BJ (cell line): ENCODE measurements around the gene GGACT. TPM values are rescaled to one million over a fixed set of nuclear protein-coding genes. Genes with fewer than 3 reads are reported as not detected.

Experiments
- CTCF ChIA-PET: fragments of 350-600 bp; formaldehyde crosslinking; extraction: SDS; loops from one replicate; lab custom pipeline; 2021; ENCODE audit warnings: antibody characterized with exemption, inconsistent platforms; lab: Yijun Ruan, JAX
- POLR2A ChIA-PET: fragments of 300-600 bp; sonication (Branson Sonifier 250); formaldehyde crosslinking; extraction: SDS; loops from one replicate; lab custom pipeline; 2021; ENCODE audit warnings: antibody characterized with exemption; lab: Charles Lee
- DNase-seq: peaks from one replicate; pipeline ENCODE4 v3.0.0-alpha.2; 2011; ENCODE audit warnings: low read depth
- H3K27me3 ChIP-seq: 2 replicates; pipeline ENCODE4 v1.6.0; 2011; ENCODE audit warnings: low read length; ENCODE audit not compliant: control insufficient read depth, insufficient read depth
- H3K36me3 ChIP-seq: 2 replicates; pipeline ENCODE4 v1.5.1; 2011; ENCODE audit warnings: low read length; ENCODE audit not compliant: control insufficient read depth, insufficient read depth
- H3K4me3 ChIP-seq: 2 replicates; pipeline ENCODE4 v1.5.1; 2011; ENCODE audit warnings: low read depth, mild to moderate bottlenecking, control low read depth, low read length
- polyA plus RNA-seq: library from polyadenylated mRNA; depleted of rRNA; stranded (reverse); fragments of >200 nt; gene quantifications from 2 replicates; pipeline ENCODE4 v1.2.3, GENCODE V29; 2011
- TF ChIP-seq, protein P1 (sequence below): IDR thresholded peaks from 2 replicates; pipeline ENCODE4 v1.5.1; 2011; ENCODE audit warnings: low read depth, mild to moderate bottlenecking, control low read depth, inconsistent platforms, low read length, moderate library complexity; ENCODE audit not compliant: insufficient read depth

Gene GGACT
- polyA plus RNA-seq, 1 experiment, result 7.0 TPM

DNA sequence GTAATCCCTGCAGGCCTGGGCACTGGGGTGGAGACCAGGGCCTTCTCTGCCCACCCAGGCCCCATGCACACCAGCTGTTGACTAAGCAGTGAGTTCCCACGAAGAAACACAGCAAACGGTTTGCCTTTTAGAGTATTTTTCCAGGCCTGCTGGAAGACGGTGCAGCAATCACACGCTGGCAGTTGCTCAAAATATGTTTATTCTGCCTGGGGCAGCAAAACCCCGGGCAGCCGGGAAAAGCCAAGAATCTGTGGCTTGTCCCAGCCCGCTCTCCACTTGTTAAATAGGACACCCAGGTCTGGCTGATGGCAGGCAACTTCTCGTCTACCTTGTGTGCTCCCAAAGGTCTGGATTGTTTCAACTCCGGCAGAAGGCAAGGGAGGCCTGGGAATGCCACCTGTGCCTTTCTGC lies 40.8 kb downstream of the GGACT start:
- H3K4me3 ChIP-seq, result no peak overlapping the region
- ChIA-PET POLR2A (no interaction called here), CTCF (interaction anchor here (0.8 kb wide), 1 partner anchor 17 kb away, joined by 3 read pairs; no protein-coding TSS in a partner anchor)
- DNase-seq, result peak; percentile 32
- H3K27me3 ChIP-seq, result no peaks in the 10 kb centered on the region
- no peaks in the 10 kb centered on the region for H3K36me3 ChIP-seq
- TF ChIP-seq, protein P1, sequence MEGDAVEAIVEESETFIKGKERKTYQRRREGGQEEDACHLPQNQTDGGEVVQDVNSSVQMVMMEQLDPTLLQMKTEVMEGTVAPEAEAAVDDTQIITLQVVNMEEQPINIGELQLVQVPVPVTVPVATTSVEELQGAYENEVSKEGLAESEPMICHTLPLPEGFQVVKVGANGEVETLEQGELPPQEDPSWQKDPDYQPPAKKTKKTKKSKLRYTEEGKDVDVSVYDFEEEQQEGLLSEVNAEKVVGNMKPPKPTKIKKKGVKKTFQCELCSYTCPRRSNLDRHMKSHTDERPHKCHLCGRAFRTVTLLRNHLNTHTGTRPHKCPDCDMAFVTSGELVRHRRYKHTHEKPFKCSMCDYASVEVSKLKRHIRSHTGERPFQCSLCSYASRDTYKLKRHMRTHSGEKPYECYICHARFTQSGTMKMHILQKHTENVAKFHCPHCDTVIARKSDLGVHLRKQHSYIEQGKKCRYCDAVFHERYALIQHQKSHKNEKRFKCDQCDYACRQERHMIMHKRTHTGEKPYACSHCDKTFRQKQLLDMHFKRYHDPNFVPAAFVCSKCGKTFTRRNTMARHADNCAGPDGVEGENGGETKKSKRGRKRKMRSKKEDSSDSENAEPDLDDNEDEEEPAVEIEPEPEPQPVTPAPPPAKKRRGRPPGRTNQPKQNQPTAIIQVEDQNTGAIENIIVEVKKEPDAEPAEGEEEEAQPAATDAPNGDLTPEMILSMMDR, result no peak

- no peak for DNase-seq
- H3K27me3 ChIP-seq, result no peaks in the 10 kb centered on the region
- no peak overlapping the region for H3K4me3 ChIP-seq
- CTCF ChIA-PET, result interaction anchor here (0.6 to 0.8 kb wide), 2 partner anchors 15 to 16 kb away, joined by 3 read pairs; no protein-coding TSS in a partner anchor
- no peaks in the 10 kb centered on the region for H3K36me3 ChIP-seq
- POLR2A ChIA-PET, result no interaction called here
- TF ChIP-seq, protein P1, result no peak
Observed at GRCh38 chr13:100546713-100547405, 41.7 kb downstream of the GGACT start.

DNA sequence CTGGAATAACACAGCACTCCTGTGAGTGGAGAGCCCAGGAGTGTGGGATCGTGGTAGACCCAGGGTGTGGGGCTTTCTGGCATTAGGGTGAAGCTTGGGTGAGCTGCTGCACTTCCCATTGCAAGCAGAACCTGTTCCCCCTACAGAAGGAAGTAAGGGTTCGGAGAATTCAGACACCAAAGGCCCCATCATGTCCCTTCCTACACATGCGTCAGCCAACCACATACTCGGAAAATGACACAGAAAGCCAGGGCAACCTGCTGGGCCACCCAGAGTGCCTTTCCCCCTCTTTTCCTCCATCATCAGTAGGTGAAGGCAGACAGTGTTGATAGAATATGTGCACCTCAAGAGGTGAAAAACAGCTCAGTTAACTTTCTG lies 42.9 kb downstream of the GGACT start:
- ChIA-PET CTCF (no interaction called here), POLR2A (no interaction called here)
- DNase-seq, result no peak
- Histone ChIP-seq H3K4me3 (no peak overlapping the region), H3K36me3 (no peaks in the 10 kb centered on the region), H3K27me3 (no peaks in the 10 kb centered on the region)
- TF ChIP-seq, protein P1, result no peak

DNA sequence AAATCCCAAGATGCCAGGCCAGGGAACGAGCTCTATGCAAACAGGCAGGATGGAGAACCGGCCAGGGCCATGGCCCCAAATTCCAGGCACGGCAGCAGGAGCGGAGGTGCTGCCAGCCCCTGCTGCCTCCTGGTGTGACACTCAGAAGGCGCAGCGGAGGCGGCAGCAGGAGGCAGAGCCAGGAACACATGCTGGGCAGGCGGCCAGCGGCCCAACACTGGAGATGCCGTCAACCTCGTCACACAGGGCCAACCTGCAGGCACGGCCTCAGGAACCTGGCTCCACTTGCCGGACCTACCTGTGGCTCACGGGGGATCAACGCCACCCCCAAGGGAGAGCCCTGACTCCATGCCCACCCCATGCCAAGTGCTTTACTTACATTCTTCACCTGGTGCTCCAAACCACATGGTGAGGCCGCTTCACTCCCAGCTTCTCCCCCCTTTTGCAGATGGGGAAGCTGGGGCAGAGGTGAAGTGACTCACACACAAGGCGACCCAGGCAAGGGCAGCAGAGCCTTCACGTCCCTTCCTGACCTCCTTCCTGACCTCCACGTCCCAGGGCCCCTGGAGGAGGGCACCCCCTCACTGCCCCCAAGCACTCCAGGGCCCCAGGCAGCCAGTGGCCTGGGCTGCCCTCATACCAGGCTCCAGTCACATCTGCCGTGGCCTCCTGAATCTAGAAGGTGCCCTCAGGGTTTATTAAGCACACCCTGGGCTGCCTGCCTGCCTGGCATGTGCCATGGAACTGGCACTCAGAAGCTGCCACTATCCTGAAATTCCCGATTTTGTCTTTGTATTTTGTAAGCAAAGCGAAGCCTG lies 43.5 kb downstream of the GGACT start:
- POLR2A ChIA-PET, result no interaction called here
- Histone ChIP-seq H3K4me3 (no peak overlapping the region), H3K27me3 (no peaks in the 10 kb centered on the region), H3K36me3 (no peaks in the 10 kb centered on the region)
- CTCF ChIA-PET, result no interaction called here
- TF ChIP-seq, protein P1, result no peak
- DNase-seq, result no peak
